HuH-7 (cell line): ENCODE data around the gene FGF6.
"Not testable (repeated sequence)": the region's sequence is repeated elsewhere in the genome, so short reads cannot be mapped to it uniquely, and the experiment has no call there.

Experiments used
- DNase-seq: peaks from one replicate; pipeline ENCODE4 v3.0.0; 2011; ENCODE audit warnings: low spot score

FGF6 gene

DNA sequence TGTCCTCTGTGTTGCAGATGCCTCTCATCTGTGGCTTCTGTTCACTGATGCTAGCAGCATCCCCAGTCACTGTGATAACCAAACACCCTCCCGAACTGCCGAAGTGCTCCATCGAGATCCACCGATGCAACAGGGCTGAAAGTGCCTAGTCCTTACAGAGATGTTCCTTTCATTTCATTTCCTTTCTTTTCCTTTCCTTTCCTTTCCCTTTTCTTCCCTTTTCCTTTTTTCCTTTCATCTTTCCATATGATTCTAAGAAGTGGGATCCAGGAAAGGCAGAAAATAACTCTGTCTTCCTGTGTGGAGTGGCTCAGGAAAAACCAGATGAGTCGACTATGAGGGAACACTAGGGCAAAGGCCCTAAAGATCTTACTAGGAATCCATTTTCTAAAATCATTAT, 26.7 kb downstream of the FGF6 start:
- no peak for DNase-seq

DNA sequence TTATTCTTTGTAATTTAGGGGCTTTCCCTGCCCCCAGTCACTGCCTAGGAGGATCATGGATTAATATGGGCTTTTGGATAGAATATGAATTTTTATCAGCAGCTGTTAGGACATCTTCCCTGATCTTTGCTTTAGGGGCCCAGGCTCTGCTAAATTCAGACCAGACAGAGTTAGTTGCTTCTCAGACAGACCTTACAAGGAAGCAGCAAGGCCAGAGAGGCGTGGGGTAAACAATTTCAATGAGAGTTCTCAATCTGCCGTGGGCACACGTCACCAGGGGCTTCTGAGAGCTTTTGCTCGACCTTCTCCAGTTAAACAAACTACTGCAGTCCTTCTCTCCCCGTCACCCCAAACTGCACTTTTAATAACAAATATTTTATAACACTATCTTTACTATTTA, 27.7 kb downstream of the FGF6 start:
- DNase-seq: no peak

DNA sequence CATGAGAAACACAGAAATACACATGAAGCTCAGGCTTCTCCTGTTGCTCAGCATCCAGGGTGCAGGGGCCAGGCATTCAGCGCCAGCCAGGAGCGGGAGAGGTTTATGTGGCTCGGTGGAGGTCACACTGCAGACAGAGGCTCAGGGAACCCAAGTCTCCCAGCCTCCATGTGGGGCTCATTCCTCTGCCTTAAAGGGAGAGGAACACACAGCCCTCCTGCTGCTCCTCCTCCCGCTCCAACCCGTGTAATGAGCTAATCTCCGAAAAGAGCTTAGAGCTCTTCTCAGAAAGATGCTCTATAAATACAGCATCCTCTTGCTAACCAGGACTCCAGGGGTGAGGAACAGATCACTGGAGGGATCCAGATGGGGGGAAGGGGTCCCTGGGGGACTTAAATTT, 28.2 kb downstream of the FGF6 start:
- no peak for DNase-seq

DNA sequence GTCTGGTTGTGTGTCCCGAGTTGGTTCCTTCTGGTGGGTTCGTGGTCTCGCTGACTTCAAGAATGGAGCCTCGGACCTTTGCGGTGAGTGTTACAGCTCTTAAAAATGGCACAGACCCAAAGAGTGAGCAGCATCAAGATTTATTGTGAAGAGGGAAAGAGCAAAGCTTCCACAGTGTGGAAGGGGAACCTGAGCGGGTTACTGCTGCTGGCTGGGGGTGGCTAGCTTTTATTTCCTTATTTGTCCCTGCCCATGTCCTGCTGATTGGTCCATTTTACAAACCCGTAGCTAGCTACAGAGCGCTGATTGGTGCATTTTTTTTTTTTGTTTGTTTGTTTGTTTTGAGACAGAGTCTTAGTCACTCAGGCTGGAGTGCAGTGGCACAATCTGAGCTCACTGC, 29.3 kb downstream of the FGF6 start:
- DNase-seq: no peak

DNA sequence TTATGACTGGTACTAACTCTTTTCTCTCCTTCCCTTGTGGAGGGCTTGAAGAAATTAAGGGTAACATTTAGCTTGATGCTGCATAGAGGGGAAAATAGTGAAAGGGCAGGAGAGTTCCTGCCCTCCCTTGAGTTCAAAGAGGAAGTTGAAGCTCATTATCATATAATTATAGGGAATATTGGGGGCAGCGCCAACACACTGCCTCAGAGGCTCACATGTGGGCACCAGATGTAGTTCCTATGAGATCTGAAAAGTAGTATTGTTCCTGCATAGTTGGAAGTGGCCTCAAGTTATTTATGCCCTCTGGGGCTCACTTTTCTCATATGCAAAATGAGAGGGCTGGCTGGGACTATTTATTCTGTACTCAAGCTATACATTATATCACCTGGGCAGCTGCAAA, 33.1 kb downstream of the FGF6 start:
- no peak for DNase-seq

DNA sequence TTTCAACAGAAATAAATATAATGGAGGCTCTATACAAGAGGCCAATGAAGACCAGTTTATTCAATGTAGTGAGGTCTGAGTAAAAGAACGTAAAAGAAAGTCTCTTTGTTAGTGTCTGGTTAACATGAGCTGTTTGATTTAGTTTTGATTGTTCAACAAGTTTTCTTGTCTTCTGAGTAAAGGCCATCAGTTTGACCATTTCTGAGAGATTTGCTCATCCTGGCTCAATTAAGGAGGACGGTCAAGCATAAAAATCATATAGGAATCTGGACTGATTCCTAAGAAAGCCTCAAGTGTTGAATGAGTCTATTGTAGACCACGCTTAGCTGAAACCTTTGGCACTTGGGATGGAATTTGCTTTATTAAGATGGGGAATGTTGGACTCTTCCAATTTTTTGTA, 33.6 kb downstream of the FGF6 start:
- DNase-seq: no peak

DNA sequence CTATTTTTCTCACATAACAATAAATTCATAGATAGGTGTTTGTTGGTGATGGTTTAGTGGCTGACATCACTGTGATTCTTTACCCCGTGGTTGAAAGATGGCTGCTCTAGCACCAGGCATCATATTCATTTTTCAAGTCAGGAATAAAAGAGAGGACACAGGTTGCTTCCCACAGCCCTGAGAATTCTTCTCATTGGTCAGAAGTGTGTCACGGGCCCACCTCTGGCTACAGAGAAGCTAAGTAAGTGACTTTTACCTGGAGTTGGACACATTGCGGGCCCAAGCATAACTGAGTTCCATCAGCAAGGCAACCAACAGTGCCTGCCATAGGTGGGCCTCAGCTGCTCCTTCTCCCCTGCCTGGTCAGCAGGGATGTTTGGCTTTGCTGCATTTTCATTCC, 38.5 kb downstream of the FGF6 start:
- DNase-seq: no peak

DNA sequence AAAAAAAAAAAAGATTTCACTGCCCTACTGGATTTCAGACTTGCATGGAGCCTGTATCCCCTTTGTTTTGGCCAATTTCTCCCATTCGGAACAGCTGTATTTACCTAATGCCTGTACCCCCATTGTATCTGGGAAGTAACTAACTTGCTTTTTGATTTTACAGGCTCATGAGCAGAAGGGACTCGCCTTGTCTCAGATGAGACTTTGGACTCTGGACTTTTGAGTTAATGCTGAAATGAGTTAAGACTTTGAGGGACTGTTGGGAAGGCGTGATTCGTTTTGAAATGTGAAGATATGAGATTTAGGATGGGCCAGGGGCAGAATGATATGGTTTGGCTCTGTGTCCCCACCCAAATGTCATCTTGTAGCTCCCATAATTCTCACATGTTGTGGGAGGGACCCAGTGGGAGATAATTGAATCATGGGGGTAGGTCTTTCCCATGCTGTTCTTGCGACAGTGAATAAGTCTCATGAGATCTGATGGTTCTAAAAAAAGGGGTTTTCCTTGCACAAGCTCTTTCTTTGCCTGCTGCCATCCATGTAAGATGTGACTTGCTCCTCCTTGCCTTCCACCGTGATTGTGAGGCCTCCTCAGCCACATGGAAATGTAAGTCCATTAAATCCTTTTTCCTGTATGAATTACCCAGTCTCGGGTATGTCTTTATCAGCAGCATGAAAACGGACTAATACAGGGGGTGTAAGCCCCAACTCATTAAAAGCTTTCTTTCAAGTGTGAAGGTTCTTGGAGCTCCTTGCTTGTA, 40.6 kb downstream of the FGF6 start:
- DNase-seq: not testable (repeated sequence)

DNA sequence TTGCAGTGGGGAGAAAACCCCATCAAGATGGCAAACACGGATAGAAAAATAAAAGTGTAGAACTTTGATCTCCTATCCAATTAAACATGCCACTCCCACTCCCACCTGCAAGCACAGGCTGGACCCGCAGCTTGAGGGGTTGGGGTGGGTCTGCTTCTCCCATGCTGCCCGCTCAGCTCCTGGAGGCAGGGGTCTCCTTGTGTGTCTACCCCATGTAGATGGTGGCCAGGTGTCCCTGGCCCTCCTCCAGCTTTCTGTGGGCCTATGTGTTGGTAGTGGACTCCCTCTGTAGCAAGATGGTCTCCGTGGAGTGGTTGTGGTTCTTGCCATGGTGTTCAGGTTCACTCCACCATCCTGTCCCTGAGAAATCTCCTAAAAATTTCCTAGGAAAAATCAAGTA, 42.6 kb downstream of the FGF6 start:
- DNase-seq: no peak

DNA sequence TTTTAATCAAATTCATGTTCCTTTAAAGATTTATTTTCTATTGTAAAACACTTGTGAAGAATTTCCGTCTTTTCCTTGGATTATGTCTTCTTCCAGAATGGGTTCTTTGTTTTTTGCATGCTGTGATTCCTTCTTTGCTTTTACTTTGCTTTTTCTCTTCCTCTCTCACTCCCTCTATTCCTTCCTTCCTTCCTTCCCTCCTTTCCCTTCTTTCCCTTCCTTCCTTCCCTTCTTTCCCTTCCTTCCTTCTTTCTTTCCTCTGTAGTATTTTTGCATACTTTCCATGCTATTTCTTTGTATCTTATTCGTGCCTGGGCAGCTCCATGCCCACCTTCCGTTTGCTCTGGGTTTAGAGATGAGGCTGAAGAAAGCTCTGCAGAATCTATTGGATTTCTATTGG, 44.5 kb downstream of the FGF6 start:
- no peak for DNase-seq

DNA sequence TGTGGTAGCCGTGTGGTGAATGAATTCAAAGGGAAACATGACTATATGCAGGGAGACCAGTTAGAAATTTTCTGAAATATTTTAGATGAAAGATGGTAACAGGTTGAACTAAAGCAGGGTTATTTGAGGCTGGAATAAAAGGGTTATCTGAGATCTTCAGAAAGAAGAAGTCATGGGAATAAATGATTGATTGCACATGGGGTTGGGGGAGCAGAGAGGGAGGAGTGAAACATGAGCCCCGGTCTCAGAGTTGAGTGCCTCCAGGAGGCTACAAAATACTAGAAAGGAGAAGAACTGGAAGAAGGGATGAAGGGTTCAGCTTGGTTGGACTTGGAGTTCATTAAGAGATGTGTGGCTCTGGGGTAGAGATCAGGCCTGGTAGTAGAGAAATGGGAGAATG, 49.8 kb downstream of the FGF6 start:
- no peak for DNase-seq

DNA sequence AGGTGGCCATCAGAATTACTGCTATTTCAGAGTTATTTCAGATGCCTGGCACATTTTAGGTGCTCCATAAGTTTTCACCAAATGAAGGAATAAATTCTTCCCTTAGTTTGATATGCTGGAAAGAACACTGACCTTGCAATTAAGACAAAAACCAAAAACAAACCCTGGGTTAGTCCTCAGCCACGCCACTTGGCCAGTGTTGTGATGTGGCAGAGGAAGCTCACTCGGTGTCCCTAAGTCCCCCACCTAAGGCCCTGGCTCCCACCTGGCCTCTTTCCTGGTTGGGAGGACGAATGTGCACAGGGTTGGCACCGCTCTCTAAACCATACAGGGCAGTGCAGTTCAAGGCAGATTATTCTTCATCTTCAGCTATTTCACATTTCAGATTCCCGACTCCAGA, 52.4 kb downstream of the FGF6 start:
- DNase-seq: no peak

DNA sequence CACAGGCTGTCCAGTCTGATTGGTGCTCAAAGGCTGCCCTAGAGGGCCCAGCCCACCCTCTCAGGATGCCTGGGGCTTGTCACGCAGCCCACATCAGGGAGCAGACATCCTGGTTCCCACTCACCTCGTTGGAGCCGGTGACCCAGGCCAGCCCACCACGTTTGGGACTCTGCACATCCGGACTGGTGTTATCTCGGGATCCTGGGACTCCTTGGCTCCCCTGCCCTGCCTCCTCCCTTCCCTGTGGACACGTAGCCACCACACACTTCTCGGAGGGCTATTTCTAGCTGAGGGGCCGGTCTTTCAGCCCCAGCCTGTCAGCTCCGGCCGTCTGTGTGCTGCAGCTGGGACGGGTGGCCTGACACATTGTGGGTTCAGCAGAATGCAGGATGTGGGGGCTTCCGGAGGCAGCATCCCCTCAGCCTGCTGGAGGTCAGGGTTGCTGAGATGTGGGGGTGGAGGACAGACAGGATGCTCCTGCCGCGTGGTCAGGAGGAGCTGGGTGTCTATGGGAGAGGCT, 53.3 kb downstream of the FGF6 start:
- DNase-seq: no peak

DNA sequence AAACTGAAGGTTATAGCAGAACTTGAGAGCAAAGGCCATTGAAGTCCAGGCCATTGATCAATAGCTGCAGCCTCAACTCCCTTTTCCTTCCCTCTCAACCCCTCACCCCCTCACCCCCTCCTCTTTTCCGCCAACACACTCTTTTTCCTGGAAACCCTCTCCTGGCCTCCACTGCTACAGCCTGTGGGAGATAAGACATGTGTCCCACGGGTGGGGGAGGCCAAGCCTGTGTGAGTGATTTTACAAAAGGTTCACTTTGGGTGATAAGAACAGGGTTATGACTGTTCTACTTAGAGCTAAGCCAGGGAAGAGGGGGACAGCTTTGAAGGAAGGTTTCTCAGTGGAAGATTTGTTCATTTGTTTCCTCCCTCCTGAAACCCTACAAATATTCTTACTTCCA, 57.0 kb downstream of the FGF6 start:
- no peak for DNase-seq

DNA sequence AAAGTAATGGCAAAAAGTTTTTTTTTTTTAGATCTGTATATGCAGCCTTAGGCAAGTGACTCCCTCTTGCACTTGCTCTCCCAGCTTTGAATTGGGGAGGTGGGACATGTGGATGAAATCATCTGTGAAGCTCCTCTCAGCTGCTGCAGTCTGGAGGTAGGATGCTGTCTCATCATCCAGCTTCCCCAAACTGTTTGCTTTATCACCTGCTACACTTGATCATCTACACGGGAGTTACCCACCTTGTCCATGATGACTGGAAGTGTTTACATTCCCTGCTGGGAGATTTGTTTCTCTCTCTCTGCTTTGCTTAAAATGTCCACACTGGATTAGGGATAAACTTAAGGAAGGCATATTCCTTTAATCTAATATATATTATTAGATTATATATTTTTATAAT, 57.6 kb downstream of the FGF6 start:
- DNase-seq: no peak

DNA sequence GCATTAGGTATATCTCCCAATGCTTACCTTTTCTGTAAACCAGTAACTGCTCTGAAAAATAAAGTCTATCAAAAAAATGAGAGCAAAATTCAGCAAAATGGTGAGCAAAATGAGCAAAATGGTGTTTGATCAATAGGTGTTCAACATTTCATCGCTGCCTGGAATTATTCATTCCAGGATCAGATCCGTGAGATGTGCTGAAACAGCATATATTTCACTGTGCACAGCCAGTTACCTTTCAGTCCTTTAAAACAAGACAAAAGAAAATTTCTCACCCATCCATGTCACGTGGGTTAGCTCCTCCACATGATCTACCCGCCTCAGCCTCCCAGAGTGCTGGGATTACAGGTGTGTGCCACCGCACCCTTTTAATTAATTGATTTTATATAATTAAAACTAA, 58.0 kb downstream of the FGF6 start:
- DNase-seq: no peak

DNA sequence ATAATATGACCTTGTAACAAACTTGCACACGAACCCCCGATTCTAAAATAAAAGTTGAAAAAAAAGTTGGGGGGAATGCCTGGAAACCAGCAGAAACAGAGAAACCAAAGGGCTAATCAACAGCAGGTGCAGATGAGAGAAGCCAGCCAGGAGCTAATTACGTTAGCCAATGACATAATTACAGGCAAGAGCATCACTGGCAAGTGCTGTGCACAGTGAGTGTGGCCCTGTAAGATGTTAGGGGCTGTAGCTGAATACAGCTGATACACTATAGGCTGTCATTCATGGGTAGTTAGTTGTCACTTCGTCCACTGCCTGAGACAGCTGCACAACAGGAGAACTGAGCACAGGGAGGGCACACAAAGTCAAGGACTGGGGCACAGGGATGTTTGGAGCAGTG, 58.8 kb downstream of the FGF6 start:
- DNase-seq: no peak
